Progenitor cell of endocrine pancreas (in vitro differentiated cells): ENCODE data around the gene RIC8A. TPM values are rescaled to one million over a fixed set of nuclear protein-coding genes. Genes with fewer than 3 reads are reported as not detected.
"Not testable (repeated sequence)": the region's sequence is repeated elsewhere in the genome, so short reads cannot be mapped to it uniquely, and the experiment has no call there.

Experiments
- DNase-seq: peaks from one replicate; pipeline ENCODE4 v3.0.0; 2021; ENCODE audit warnings: low spot score; ENCODE audit not compliant: unreplicated experiment
- H3K27ac Mint-ChIP-seq: 2 replicates; pipeline ENCODE4 v1.8.0; 2021; ENCODE audit warnings: mild to moderate bottlenecking, moderate library complexity, mixed read lengths
- H3K27me3 Mint-ChIP-seq: 2 replicates; pipeline ENCODE4 v1.8.0; 2021; ENCODE audit warnings: mixed read lengths
- H3K36me3 Mint-ChIP-seq: 2 replicates; pipeline ENCODE4 v1.8.0; 2022; ENCODE audit warnings: mixed read lengths; ENCODE audit not compliant: insufficient read depth
- H3K4me1 Mint-ChIP-seq: 2 replicates; pipeline ENCODE4 v1.8.0; 2021; ENCODE audit warnings: low read depth, mixed read lengths
- H3K4me3 Mint-ChIP-seq: 2 replicates; pipeline ENCODE4 v1.8.0; 2021; ENCODE audit warnings: low read depth, mild to moderate bottlenecking, moderate library complexity, mixed read lengths
- H3K9me3 Mint-ChIP-seq: 2 replicates; pipeline ENCODE4 v1.8.0; 2021; ENCODE audit warnings: low read depth, mixed read lengths
- CTCF ChIP-seq: fragments of 200-600 bp; sonication (generic); IDR thresholded peaks from one replicate; pipeline ENCODE4 v1.5.0; 2021; ENCODE audit warnings: antibody characterized with exemption, mild to moderate bottlenecking; ENCODE audit not compliant: unreplicated experiment
- long read RNA-seq: library from polyadenylated mRNA; unstranded; transcript quantifications from one replicate; pipeline ENCODE4 v2.0.0, GENCODE V29; 2020
- total RNA-seq: library from RNA; stranded (reverse); gene quantifications from 2 replicates; pipeline ENCODE4 v1.2.1, GENCODE V29; 2021

RIC8A gene
- 83.7 and 88.0 TPM in 2 replicates for total RNA-seq
- long read RNA-seq, transcript RIC8A-208 (8 exons, 2,565 nt), result minor isoform, 14 of 260 reads
- long read RNA-seq, transcript RIC8A-203 (10 exons, 3,703 nt), result major isoform, 202 of 260 reads
- long read RNA-seq, partial matches to known transcripts, result 8 of 260 reads
- long read RNA-seq, other reads (novel, unspliced or antisense), result 33 of 260 reads

GRCh38 chr11:207208-207862 lies at the start of gene RIC8A, which contains the start of gene BET1L:
RIC8A (plus strand) TSS chr11:207708; CDS start chr11:208855, 1,147 bp downstream.
BET1L (minus strand) TSS chr11:207399; CDS start chr11:207321, 78 bp downstream.
- H3K9me3 Mint-ChIP-seq, result no peaks in the 10 kb centered on the region
- peak within 1 kb of the TSS; percentile 93 for H3K4me3 Mint-ChIP-seq
- H3K27me3 Mint-ChIP-seq, result no peaks in the 10 kb centered on the region
- peak; percentile 95 for DNase-seq
- peak within 1 kb of the TSS; percentile 99 for H3K27ac Mint-ChIP-seq
- H3K4me1 Mint-ChIP-seq, result peaks cover 12% of the 10 kb centered on the region
- TF ChIP-seq CTCF, result no peak
- peaks cover 1% of the 10 kb centered on the region for H3K36me3 Mint-ChIP-seq

DNA sequence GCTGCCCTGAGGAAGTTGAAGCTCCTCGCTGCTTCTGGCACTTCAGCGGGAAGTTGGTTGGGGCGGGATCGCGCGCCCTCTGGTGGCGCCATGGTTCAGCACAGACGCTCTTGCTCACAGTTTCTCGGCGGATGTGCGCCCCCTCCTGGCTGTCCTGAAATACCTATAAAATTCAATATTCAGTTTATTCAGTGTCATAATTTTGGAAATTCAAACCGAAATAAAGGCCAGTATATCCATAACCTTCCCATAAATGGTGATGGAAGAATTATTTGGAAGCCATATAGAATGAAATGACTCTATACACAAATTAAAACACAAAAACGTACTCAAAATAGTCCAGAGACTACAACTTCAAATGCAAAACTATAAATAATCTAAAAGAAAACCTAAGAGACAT lies 27.3 kb upstream of the RIC8A start:
- not testable (repeated sequence) for H3K4me1 Mint-ChIP-seq, H3K27ac Mint-ChIP-seq, DNase-seq, H3K4me3 Mint-ChIP-seq, H3K36me3 Mint-ChIP-seq, H3K27me3 Mint-ChIP-seq, H3K9me3 Mint-ChIP-seq
- peak; percentile 26 for TF ChIP-seq CTCF

DNA sequence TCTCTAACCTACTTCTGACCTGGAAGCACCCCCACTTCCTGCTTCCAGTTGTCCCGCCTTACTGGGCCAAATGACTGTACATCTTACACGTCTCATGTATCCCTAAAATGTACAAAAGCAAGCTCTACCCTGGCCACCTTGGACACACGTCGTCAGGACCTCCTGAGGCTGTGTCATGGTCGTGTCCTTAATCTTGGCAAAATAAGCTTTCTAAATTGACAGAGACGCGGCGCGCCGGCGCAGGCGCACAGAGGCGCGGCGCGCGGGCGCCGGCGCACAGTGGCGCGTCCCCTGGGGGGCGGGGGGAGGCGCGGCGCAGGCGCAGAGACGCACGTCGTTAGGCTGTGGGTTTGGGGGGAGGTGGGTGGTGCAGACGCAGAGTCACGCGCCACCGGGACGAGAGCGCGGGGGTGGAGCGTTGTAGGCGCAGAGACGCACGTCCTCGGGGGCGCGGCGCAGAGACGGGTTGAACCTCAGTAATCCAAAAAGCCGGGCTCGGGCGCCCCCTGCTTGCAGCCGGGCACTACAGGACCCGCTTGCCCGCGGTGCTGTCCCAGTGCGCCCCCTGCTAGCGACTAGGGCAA lies 18.2 kb upstream of the RIC8A start:
- DNase-seq, H3K9me3 Mint-ChIP-seq, H3K27me3 Mint-ChIP-seq, H3K36me3 Mint-ChIP-seq, H3K27ac Mint-ChIP-seq, H3K4me1 Mint-ChIP-seq, H3K4me3 Mint-ChIP-seq: not testable (repeated sequence)

- H3K4me1 Mint-ChIP-seq, DNase-seq, H3K4me3 Mint-ChIP-seq, H3K27ac Mint-ChIP-seq, H3K27me3 Mint-ChIP-seq, H3K9me3 Mint-ChIP-seq, H3K36me3 Mint-ChIP-seq: not testable (repeated sequence)
- TF ChIP-seq CTCF, result peak; percentile 10
Measured at GRCh38 chr11:189843-190311, 17.6 kb upstream of the RIC8A start.

- H3K4me3 Mint-ChIP-seq, H3K4me1 Mint-ChIP-seq, H3K27ac Mint-ChIP-seq, H3K36me3 Mint-ChIP-seq, DNase-seq, H3K9me3 Mint-ChIP-seq, H3K27me3 Mint-ChIP-seq: not testable (repeated sequence)
Measured at GRCh38 chr11:190546-190945, 17.0 kb upstream of the RIC8A start.

- DNase-seq, H3K9me3 Mint-ChIP-seq, H3K4me3 Mint-ChIP-seq, H3K27ac Mint-ChIP-seq, H3K4me1 Mint-ChIP-seq, H3K36me3 Mint-ChIP-seq, H3K27me3 Mint-ChIP-seq: not testable (repeated sequence)
- peak; percentile 34 for TF ChIP-seq CTCF
Measured at GRCh38 chr11:191490-192478, 15.7 kb upstream of the RIC8A start.

DNA sequence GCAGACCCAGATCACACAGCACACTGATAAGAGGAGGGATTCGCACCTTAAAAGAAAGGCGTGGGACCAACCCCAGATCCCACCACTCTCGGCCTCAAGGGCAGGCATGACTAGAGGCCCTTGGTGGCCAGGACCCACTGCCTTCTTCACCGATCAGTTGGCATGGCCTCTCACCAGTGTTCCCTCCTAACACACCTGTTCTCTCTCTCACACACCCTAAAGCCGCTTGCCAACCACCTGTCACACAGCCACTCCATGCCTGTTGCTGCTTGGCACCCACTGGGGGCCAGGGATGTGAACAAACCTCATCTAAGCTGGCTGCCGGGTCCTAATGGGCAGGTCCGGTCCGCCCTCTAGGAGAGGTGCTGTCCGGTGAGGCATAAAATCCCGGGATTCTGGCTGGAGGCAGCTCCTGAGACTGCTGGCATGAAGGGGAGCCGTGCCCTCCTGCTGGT lies 14.8 kb upstream of the RIC8A start, which contains the start of gene SCGB1C1:
Gene SCGB1C1, plus strand, starts transcription at position 405 of the 455 bp plus-strand sequence. Its CDS starts 22 bp downstream, at position 427.
- H3K4me3 Mint-ChIP-seq, H3K27ac Mint-ChIP-seq, H3K36me3 Mint-ChIP-seq, DNase-seq, H3K9me3 Mint-ChIP-seq, H3K27me3 Mint-ChIP-seq, H3K4me1 Mint-ChIP-seq: not testable (repeated sequence)

GRCh38 chr11:193481-193880 lies 14.0 kb upstream of the RIC8A start:
- H3K4me1 Mint-ChIP-seq, H3K9me3 Mint-ChIP-seq, H3K36me3 Mint-ChIP-seq, H3K27ac Mint-ChIP-seq, H3K4me3 Mint-ChIP-seq, H3K27me3 Mint-ChIP-seq, DNase-seq: not testable (repeated sequence)
